Stimulated activated CD4-positive, alpha-beta T cell treated with anti-CD3 and anti-CD28 coated beads, Interleukin-2, amount 100 ng/mL, for 4 hours (primary cell): ENCODE data around the gene IFNA1.
A peak's percentile ranks its signal among the peaks of the same experiment; 100 is the strongest.
"Not testable (repeated sequence)": the region's sequence is repeated elsewhere in the genome, so short reads cannot be mapped to it uniquely, and the experiment has no call there.

Experiments used
- DNase-seq: peaks from one replicate; pipeline ENCODE4 v3.0.0-alpha.2; 2020; ENCODE audit warnings: low read depth

IFNA1 gene

DNA sequence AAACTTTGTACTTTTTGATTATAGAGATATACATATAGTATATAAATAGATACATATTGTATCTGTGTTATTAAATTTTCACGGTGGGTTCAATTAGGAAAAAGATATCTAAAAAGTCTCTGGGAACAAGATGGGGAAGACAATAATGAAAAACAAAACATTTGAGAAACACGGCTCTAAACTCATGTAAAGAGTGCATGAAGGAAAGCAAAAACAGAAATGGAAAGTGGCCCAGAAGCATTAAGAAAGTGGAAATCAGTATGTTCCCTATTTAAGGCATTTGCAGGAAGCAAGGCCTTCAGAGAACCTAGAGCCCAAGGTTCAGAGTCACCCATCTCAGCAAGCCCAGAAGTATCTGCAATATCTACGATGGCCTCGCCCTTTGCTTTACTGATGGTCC is at the start of gene IFNA1:
IFNA1 (plus strand) TSS at position 301 of the 400 bp plus-strand sequence; CDS start at position 370, 69 bp downstream.
- no peak for DNase-seq

DNA sequence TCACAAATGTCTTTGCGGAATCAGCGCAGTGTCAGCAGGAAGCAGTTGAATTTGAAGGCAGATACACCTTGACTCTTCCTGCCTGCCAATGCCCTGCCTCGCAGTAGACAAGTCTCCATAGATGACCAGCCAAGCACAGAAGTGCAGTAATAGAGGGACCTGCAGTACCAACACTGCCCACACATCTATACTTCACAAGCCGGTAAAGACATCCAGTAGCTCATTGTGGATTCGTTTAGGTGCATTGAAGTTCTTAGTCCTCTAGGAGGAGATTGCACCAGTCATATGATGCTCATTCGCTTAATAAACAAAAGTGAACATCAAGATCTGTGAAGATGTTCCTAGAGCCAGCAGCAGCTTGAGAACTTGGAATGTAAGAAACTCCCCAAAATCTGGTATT is 48.0 kb upstream of the IFNA1 start:
- no peak for DNase-seq

DNA sequence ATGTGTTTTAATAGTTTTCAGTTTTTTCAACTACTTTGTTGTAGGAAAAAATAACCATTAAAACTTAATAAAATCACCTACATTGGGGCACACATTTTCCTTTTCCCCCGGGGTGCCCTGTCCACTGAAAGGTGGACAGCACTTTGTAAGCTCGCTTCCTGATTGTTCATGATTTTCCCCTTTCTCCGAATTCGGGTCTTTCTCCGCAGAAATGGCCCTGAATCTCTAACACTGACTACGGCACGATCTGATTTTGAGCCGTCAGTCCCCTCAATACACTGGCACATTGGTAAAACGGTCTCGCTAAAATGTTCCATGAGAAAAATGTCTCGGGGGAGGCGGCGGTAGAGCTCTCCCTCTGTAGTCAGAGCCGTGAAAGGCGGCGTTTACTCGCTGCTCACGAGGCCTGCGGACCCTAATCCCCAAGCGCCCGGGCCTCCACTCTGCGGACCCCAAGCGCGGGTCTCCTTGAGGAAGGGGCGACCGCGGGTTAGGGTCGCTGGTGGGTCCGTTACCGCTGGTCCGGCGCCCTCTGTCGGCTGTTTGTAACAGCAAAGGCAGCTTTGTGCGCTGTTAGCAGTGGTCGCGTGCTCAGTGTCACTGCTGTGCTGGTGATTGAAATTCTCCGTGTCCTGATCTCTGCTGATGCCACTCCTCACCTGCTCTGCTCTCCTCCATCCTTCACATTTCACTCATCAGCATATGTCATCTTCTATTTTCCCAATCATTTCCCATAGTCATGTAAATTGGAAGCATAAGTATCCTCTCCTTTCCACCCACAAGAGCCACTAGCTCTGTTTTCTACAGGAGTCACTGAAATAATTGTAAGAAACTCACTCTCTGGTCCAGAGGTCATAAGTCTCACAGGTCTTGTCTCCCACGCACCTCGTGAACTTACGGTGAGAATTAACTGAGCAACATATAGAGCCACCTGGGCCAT is 44.2 kb upstream of the IFNA1 start:
- peak; percentile 33 for DNase-seq

DNA sequence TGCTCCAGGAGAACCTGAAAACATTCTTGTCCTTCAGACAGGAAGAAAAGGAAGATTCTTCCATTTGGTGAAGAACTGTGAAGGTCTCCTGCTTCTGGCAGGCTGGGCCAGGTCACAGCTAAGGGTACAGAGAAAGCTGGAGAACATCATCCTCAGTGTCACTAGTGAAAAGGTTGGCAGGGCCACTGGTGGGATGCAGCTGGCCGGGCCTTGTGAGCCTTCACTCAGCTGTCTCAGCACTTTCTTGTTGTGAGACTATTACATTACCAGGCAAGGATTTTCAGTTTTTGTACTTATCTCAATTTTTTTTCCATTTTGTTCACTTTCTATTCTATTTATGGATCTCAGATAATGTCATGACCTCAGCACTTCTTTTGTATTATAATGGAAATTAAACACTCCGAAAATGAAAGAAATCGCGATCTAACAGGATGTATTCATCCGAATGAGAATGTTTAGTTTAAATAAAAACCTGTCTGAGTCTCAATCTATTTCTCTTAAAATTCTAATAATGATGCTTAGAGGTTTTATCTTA is 41.2 kb upstream of the IFNA1 start:
- no peak for DNase-seq

DNA sequence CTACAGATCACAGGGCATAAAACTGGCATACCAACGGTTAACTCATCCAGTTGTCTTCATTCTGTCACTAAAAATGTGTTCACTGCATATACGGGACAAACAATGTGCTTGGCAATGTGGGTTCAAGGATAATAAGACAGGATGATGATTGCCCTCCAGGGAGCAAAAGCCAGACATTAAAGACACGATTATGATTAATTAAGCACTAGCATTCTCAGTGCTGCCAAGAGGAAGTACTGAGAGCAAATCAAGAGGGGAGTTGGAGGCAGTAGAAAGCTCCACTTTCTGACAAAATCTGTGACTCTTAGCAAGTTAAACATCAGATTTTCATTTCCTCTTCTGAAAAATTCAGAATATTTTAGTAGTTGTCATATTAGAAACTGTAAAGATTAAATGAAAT is 40.3 kb upstream of the IFNA1 start:
- no peak for DNase-seq

DNA sequence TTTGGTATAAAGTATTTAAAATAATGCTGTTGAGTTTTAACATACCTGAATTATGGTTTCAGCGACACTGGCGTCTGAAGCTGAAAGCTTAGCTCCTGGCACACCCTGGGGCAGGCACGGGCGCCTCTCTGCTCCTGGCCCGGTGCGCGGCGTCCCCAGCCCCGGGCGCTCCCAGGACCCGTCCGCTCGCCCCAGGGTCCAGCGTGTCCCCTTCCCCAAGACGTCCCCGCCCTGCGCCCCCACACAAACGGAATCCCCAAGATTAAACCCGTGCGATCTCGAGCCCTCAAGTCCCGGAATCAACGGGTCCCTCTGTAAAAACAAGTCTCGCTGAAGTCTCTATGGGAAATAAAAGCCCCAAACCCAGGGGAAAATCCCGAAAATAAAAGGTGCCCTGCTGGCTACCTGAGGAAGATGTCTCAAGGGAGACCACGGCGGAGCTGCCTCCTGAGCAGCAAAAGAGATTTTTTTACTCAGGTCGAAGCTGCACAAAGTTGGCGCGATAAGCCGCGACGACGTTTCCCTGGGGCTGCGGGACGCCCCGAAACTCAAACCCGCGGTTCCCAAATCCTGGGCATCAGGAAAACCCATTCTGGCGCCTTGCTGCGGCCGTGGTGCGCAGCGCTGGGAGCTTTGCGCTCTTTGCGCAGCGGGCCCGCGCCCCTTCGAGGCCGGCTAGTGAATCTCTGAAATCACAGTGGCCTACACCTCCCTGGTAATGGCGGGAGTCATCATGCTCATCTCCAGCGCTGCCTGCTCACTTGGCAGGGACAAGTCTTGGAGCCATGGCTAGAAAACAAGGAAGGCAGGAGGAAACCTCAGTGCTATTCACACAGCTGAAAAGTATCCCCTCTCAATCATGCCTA is 37.6 kb upstream of the IFNA1 start:
- DNase-seq: no peak

DNA sequence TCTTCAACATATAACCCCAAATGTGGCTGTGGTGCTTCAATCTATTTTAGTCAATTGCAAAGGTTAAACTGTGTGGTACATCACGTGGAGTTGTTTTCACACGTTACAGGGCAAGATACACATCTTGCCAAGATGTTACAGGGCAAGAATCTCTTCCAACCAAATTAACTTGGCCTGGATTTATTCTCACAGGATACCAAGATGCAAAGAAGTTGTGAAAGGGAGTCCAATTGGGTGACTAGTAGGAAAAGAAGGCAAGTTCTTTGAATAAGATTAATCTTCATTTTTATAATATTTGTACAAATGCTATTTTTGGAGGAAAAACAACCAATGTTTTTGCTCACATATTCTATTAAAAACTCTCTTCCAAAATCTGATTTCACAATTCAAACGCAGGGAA is 36.1 kb upstream of the IFNA1 start:
- no peak for DNase-seq

DNA sequence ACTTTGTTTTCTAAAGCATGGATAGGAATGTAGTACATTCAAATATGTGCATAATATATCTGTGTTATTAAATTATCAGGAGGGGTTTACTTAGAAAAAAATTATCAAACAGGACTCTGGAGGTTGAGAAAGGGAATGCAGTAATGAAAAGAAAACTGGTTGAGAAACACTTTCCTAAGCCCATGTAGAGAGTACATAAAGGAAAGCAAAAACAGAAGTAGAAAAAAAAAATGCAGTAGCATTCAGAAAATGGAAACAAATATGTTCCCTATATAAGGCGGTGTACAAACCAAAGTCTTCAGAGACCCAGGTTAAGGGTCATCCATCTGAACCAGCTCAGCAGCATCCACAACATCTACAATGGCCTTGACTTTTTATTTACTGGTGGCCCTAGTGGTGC is 31.4 kb upstream of the IFNA1 start, which contains the start of gene IFNA8:
IFNA8 (plus strand) TSS at position 301 of the 400 bp plus-strand sequence; CDS start at position 361, 60 bp downstream.
- no peak for DNase-seq

DNA sequence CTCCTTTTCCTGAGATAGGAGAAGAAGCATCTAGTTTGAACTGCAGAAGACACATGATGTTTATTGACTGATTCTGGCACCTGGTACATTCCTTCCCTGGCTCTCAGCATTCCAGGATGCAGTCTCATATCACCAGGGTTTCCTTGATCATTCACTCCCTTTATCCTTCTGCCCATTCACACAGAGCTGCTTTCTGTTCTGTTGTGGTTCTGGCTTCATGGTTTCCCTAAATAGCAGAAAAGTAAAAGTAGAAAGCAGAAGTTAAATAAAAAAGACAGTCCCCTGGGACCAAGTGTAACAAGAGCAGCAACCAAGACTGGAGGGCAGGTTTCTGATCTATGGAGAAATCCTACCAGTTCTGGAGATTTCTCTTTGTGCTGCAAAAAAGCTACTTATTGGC is 28.1 kb upstream of the IFNA1 start:
- no peak for DNase-seq

DNA sequence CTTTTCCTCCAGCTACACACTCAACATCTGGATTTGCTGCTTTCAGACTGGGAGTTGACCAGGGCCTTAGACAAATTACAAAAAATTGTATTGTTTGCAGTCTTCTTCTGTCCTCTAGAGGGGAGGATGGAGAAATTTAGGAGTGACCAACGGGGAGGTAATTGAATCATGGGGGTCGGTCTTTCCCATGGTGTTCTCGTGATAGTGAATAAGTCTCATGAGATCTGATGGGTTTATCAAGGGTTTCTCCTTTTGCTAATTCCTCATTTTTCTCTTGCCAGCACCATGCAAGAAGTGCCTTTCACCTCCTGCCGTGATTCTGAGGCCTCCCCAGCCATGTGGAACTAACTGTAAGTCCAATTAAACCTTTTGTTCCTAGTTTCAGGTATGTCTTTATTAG is 27.1 kb upstream of the IFNA1 start:
- no peak for DNase-seq

DNA sequence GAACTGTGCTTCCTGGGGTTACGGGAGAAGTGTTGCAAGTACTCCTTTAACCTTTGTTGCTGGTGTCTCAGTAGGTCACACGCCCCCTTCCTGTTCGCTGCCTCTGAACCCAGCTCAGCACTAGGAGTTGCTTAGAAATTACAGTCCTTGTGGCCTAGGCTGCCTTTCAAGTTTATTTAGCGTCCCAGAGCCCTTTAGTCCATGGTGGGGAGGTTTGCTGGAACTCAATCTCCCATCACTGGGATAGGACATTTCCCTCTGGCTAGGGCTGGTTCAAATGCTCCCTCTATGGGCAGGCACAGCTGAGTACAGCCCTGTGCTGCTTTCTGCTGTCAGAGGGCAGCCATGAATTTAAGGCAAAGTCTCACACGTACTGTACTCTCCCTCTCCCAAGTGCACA is 26.6 kb upstream of the IFNA1 start:
- DNase-seq: no peak

DNA sequence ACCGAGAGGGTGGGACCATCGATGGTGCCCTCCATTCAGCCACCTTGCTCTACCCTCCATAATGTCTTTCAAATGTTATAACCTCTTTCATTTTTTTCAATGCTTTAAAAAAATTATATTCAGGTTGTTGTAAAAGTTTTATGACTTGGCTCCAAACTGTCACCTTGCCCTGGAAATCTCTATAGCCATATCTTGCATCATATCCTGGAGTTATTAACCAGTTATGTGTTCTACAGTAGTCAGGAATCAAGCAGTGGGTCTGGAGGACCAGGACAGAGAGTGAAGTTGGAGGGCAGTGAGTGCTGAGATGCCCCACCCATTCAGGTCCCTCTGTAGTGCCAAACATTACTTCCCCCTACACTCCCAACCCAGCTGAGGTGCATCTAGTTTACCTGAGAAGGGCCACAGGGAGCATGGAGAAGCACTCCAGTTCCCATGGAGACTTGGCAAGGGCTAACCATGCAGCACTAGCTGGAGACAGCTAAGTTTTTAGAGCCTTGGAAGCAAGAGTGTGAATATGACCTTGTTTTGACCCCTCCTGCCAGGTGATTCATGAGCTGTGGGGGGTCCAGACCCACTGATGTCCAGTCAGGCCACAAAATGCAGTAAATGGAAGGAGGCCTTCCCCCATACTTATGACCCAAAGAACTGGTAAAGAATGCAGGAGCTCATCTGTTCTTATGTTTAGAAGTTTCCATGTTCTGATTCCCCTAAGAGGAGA is 25.9 kb upstream of the IFNA1 start:
- DNase-seq: no peak

DNA sequence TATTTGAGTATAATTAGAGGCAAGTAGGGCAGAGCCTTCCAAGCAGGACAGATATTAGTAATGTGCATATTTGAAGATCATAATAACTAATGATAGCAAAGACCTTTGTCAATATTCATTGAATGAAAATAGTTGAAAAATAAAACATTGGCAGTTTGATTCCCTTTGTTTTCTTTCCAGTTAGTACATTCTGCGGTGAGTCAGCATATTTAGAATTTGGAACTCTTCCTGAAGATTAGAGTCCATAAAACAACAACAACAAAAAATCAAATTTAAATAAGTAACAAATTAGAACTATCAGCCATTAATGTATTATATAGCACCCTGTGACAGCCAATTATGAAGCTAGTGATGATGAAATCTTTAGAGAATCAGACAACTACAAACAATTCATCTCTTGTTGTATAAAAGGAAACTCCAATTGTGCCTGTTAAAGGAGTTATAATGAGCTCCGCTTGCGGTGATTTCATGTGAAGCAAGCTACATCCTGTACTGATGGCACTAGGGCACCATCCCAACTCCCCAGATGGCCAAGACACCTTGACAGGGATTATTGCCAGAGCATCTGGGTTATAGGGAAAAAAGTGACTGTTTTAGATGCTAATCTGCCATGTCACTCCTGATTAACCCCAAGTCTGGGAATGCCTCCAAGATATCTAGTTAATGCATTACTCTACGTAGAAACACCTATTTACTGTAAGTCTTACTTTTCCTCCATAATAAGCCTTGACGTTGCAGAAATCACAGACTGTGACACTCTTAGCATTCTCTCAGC is 24.6 kb upstream of the IFNA1 start:
- no peak for DNase-seq

DNA sequence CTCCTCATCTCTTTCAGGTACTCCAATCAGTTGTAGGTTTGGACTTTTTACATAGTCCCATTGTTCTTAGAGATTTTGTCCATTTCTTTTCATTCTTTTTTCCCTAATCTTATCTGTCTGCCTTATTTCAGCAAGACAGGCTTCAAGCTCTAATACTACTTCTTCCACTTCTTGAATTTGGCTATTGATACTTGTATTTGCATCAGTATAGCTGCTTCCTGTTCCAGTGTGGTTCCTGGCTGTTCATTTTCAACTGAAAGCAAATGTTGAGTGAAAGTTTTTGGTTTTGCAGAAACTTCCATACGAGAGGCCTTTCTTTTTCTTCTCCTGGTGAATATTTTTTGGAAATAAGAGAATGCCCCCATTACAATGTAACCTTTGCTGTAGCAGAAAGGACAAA is 12.0 kb upstream of the IFNA1 start:
- DNase-seq: no peak

DNA sequence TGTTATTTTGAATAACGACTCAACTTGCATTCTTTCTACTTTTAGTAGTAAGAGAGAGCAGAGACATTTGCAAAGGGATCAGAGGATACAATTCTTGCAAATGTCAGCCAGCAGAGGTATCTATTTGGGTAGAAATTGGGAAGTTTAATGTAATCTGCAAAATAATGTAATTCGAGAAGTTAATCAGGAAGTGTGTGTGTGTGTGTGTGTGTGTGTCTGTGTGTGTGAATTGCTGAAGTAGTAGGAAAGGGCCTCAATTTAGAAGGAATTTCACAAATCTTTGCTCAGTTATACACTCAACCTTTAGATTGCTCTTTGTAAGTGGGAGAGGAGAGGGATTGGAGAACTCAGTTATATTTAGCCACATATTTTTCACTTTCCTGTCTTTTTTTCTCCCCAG is 11.0 kb upstream of the IFNA1 start:
- DNase-seq: no peak

DNA sequence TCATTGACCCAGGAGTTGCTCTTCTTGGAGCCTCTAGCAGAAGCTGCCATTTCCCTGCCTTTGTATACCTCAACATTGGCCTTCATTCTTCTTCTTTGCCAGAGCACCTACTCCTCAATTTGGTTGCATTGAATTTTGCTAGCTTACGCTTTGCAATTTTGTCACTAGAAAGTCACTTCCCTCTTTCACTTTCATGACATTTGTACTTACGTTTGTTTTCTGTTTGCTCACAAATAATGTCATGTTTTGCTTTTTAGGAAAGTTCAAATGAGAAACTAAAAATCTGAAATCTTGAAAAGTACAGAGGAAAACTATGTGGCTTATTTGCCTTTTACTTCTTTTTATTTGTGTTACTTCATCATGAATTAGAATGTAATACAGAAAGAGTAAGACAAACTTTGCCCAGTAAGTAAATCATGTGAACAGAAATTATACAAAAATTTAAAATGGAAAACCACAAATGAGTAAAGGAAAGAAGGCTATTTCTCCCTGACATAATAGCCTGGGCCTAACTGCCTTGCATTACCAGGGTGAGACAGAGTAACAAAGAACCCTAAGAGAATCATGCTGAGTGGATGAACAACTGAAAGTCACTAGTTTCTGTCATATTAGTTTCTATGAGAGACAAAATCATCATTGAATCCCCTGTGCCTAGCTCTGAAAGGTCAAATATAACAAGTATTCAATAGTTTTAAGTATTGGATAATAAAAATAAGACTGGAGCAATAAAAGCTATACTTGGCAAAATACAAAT is 7.4 kb upstream of the IFNA1 start:
- no peak for DNase-seq

DNA sequence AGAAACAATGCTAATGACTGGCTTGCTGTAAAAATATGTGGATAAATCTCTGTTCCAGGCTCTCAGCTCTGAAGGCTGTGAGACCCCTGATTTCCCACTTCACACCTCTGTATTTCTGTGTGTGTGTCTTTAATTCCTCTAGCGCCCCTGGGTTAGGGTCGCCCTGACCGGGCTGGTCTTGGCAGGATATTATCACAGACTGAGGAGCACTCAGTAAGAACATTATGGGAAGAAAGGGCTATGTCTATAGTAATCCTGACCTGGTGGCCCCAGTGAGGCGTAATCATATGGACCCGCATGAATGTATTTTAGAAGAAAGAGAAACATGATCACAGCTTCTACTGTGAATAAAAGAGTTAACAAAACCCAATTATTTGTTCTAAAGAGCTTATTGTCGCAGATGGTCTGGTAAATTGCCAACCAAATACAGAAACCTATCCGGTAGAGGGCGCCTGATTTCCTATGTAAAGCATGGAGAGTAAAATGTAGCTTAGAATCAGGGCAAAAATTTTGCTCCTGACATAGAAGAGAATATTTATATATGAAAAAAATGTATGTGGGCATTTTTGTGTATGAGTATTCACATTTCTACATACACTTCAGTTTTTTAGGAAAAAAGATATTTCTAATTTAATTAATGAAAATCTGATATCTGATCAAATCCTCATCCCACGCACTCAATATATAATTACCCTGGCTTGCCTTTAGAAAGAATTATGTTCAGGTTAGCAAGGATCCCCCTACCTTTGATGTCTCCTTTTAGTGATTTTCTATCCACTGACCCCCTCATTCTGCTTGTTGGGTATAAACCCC is 5.8 kb upstream of the IFNA1 start:
- peak; percentile 31 for DNase-seq

DNA sequence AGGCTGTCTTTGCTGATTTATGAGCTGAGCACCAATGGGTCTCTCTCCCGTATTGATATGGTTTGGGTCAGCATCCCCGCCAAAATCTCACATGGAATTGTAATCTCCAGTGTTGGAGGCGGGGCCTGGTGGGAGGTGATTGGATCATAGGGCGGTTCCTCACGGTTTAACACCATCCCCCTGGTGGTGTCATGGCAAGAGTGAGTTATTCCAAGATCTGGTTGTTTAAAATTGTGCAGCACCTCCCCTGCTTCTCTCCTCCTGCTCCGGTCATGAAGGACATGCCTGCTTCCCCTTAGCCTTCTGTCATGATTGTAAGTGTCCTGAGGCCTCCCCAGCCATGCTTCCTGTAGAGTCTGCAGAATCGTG is 5.2 kb upstream of the IFNA1 start:
- DNase-seq: not testable (repeated sequence)

DNA sequence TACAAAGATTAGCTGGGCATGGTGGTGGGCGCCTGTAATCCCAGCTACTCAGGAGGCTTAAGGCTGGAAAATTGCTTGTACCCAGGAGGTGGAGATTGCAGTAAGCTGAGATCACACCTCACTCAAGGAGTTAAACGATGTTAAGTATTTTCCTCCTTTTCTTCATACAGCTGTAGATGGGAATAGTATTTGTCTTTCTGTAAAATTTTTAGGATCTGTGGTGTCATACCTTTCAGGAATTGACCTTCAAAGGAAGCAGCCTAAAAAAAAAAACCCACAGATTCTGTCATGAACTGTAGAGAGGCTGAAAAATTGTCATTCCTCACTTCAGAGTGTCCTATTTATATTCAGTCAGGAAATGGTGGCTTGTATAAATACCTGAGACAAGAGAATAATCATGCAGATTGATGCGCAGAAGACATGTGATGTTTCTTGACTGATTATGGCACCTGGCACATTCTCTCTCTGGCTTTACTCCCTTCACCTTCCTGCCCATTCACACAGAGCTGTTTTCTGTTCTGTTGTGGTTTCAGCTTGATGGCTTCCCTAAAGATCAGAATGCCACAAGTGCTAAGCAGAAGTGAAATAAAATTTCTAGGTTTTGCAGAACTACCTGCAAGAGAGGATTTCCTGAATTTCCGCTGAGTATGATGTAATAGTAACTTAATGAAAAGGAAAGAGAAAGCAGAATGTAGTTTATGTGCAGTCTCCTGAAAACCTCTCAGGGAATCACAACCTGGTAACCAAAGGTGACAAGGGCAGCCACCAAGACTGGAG is 3.8 kb downstream of the IFNA1 start:
- no peak for DNase-seq
